Activated CD4-positive, alpha-beta T cell treated with anti-CD3 and anti-CD28 coated beads, Interleukin-2, amount 10 ng/mL, durations not matched to agents 24 days and 14 days (primary cell): ENCODE data around the gene DNAJB14. TPM values are rescaled to one million over a fixed set of nuclear protein-coding genes. Genes with fewer than 3 reads are reported as not detected.

Experiments
- DNase-seq: peaks from one replicate; pipeline ENCODE4 v3.0.0; 2022
- H3K27ac Mint-ChIP-seq: one replicate; pipeline ENCODE4 v1.8.0; 2022; ENCODE audit warnings: mild to moderate bottlenecking, mixed read lengths
- H3K27me3 Mint-ChIP-seq: one replicate; pipeline ENCODE4 v1.8.0; 2022; ENCODE audit warnings: mixed read lengths
- H3K36me3 Mint-ChIP-seq: one replicate; pipeline ENCODE4 v1.8.0; 2022; ENCODE audit warnings: low read depth, mild to moderate bottlenecking, mixed read lengths
- H3K4me1 Mint-ChIP-seq: one replicate; pipeline ENCODE4 v1.8.0; 2021; ENCODE audit warnings: mixed read lengths
- H3K4me3 Mint-ChIP-seq: one replicate; pipeline ENCODE4 v1.8.0; 2022; ENCODE audit warnings: mild to moderate bottlenecking, moderate library complexity, mixed read lengths
- H3K9me3 Mint-ChIP-seq: one replicate; pipeline ENCODE4 v1.8.0; 2021; ENCODE audit warnings: mixed read lengths
- intact Hi-C: fragments of 100-400 bp; cut with micrococcal nuclease; formaldehyde crosslinking; loops from one replicate; pipeline ENCODE4 v1.15.1; 2023
- total RNA-seq: library from RNA; stranded (reverse); gene quantifications from 2 replicates; pipeline ENCODE4 v1.2.3, GENCODE V29; 2022

Gene DNAJB14
- total RNA-seq: 49.2 and 49.8 TPM in 2 replicates

- H3K36me3 Mint-ChIP-seq: peaks cover 38% of the 10 kb centered on the region
- DNase-seq: peak; percentile 96
- peaks cover 39% of the 10 kb centered on the region for H3K4me1 Mint-ChIP-seq
- H3K9me3 Mint-ChIP-seq: no peaks in the 10 kb centered on the region
- H3K27me3 Mint-ChIP-seq: no peaks in the 10 kb centered on the region
- H3K4me3 Mint-ChIP-seq: peak within 1 kb of the TSS; percentile 99
- intact Hi-C loops: loop anchor here (1.0 to 5.0 kb wide), 5 partner anchors 131 to 1344 kb away; partner anchors contain the start of gene METAP1
- peak within 1 kb of the TSS; percentile 98 for H3K27ac Mint-ChIP-seq
These were observed at the start of gene DNAJB14 for GRCh38 chr4:99946356-99947189. Gene DNAJB14 (minus strand): TSS chr4:99946618. CDS start chr4:99946571, 47 bp downstream.

DNA sequence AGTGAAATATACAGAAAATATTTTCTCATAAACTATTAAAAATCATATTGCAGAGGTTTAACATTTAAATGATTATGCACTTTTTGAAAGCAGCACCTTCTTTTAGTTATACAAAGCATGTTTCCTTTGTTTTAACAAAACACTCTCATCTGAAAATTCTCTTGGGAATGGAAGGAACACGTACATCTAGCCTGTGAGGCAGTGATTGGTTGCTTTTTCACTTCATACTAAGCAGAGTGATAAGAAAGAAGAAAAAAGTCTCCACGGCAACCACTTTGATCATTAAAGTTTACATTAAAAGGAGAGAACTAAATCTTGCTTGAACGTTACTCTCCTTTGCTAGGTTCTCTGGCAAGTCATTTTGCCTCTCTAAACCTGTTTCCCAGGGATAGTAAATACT, 45.3 kb upstream of the DNAJB14 start:
- no peak for DNase-seq
- intact Hi-C loops: no loop called here
- H3K4me1 Mint-ChIP-seq: no peaks in the 10 kb centered on the region

DNA sequence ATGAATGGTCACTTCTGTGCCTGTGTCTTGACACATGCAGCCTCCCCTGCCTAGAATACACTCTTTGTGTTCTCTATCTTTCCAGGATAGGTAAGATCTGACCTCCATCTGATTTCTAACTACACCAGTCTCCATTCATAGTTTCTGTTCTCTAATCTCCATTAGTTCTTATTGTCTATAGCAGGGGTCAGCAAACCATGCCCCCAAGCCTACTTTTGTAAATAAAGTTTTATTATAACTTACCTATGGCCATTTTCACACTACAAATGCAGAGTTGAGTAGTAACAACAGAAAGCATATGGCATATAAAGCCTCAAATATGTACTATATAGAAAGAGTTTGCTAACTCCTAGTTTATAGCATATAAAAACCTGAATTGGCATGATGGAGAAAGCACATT, 41.3 kb upstream of the DNAJB14 start:
- no peaks in the 10 kb centered on the region for H3K4me1 Mint-ChIP-seq
- H3K27me3 Mint-ChIP-seq: peaks cover 6% of the 10 kb centered on the region
- H3K4me3 Mint-ChIP-seq: no peak overlapping the region
- H3K36me3 Mint-ChIP-seq: no peaks in the 10 kb centered on the region
- DNase-seq: no peak
- intact Hi-C loops: no loop called here
- H3K9me3 Mint-ChIP-seq: no peaks in the 10 kb centered on the region
- H3K27ac Mint-ChIP-seq: no peak overlapping the region

More for the DNA sequence above, 45.3 kb upstream of the DNAJB14 start:
- H3K27ac Mint-ChIP-seq: no peak overlapping the region
- no peak overlapping the region for H3K4me3 Mint-ChIP-seq
- H3K36me3 Mint-ChIP-seq: no peaks in the 10 kb centered on the region
- H3K27me3 Mint-ChIP-seq: peaks cover 10% of the 10 kb centered on the region
- no peaks in the 10 kb centered on the region for H3K9me3 Mint-ChIP-seq

GRCh38 chr4:99986792-99987191, 40.4 kb upstream of the DNAJB14 start:
- intact Hi-C loops: no loop called here
- no peaks in the 10 kb centered on the region for H3K36me3 Mint-ChIP-seq
- DNase-seq: no peak
- peaks cover 6% of the 10 kb centered on the region for H3K27me3 Mint-ChIP-seq
- H3K9me3 Mint-ChIP-seq: no peaks in the 10 kb centered on the region
- H3K4me3 Mint-ChIP-seq: no peak overlapping the region
- no peak overlapping the region for H3K27ac Mint-ChIP-seq
- no peaks in the 10 kb centered on the region for H3K4me1 Mint-ChIP-seq

DNA sequence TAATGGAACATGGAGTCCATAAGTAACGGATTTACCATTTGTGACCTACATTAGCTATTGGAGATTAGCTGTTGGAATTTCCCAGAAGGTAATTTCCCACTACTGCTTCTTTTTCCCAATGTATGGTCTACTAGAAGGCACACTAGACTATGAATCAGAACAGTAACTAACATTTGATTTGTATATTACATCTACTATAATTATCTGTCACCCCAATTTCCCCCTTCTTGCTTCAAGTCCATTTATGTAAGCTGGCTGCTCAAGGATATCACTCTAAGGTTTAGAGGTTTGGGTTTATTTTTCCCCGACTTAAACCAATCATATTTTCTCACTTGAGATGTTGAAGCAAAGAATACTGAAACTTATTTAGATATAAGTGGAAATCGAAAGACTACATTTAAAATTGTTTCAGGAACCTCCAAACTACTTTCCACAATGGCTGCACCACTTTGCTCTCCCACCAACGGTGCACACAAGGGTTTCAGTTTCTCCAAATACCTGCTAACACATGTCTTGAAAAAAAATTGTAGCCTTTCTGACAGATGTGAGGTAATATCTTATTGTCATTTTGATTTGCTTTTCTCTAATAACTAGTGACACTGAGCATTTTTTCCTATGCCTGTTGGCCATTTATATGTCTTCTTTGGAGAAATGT, 37.0 kb upstream of the DNAJB14 start:
- H3K27ac Mint-ChIP-seq: no peak overlapping the region
- no peak for DNase-seq
- intact Hi-C loops: no loop called here
- no peaks in the 10 kb centered on the region for H3K4me1 Mint-ChIP-seq
- H3K9me3 Mint-ChIP-seq: peaks cover 6% of the 10 kb centered on the region
- peaks cover 5% of the 10 kb centered on the region for H3K27me3 Mint-ChIP-seq
- H3K36me3 Mint-ChIP-seq: no peaks in the 10 kb centered on the region
- H3K4me3 Mint-ChIP-seq: no peak overlapping the region

DNA sequence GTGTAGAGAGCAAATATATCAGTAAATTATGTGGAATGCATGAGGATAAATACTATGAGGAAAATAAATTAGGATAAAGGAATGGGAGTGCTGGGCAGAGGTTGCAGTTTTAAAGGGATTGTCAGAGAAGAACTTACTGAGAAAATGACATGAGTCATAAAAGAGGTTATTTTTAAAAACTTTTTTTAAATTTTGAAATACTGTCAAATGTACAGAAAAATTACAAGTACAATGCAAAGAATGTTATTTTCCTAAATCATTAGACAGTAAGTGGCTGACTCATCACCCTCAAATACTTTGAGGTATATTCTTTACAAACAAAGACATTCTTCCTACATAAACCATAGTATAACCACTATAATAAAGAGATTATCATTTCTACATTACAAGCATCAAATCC, 33.5 kb upstream of the DNAJB14 start:
- peaks cover 16% of the 10 kb centered on the region for H3K27me3 Mint-ChIP-seq
- H3K9me3 Mint-ChIP-seq: peaks cover 11% of the 10 kb centered on the region
- H3K4me1 Mint-ChIP-seq: no peaks in the 10 kb centered on the region
- no peak overlapping the region for H3K27ac Mint-ChIP-seq
- H3K4me3 Mint-ChIP-seq: no peak overlapping the region
- no peak for DNase-seq
- intact Hi-C loops: no loop called here
- H3K36me3 Mint-ChIP-seq: no peaks in the 10 kb centered on the region

- Mint-ChIP-seq H3K9me3 (peaks cover 22% of the 10 kb centered on the region), H3K36me3 (no peaks in the 10 kb centered on the region), H3K27ac (no peak overlapping the region), H3K4me1 (no peaks in the 10 kb centered on the region), H3K27me3 (peaks cover 35% of the 10 kb centered on the region), H3K4me3 (no peak overlapping the region)
- intact Hi-C loops: no loop called here
- no peak for DNase-seq
These were observed 25.2 kb upstream of the DNAJB14 start for GRCh38 chr4:99971453-99972111.

- no peaks in the 10 kb centered on the region for H3K36me3 Mint-ChIP-seq
- peaks cover 5% of the 10 kb centered on the region for H3K9me3 Mint-ChIP-seq
- intact Hi-C loops: no loop called here
- no peak for DNase-seq
- no peak overlapping the region for H3K4me3 Mint-ChIP-seq
- H3K4me1 Mint-ChIP-seq: peaks cover 6% of the 10 kb centered on the region
- peaks cover 15% of the 10 kb centered on the region for H3K27me3 Mint-ChIP-seq
- H3K27ac Mint-ChIP-seq: no peak overlapping the region
These were observed 21.9 kb upstream of the DNAJB14 start for GRCh38 chr4:99968330-99968729.

GRCh38 chr4:99966692-99967091, 20.3 kb upstream of the DNAJB14 start:
- H3K36me3 Mint-ChIP-seq: no peaks in the 10 kb centered on the region
- DNase-seq: no peak
- intact Hi-C loops: no loop called here
- H3K4me3 Mint-ChIP-seq: no peak overlapping the region
- peaks cover 6% of the 10 kb centered on the region for H3K4me1 Mint-ChIP-seq
- no peaks in the 10 kb centered on the region for H3K9me3 Mint-ChIP-seq
- no peak overlapping the region for H3K27ac Mint-ChIP-seq
- H3K27me3 Mint-ChIP-seq: peaks cover 8% of the 10 kb centered on the region

- peaks cover 6% of the 10 kb centered on the region for H3K4me1 Mint-ChIP-seq
- H3K27me3 Mint-ChIP-seq: peaks cover 8% of the 10 kb centered on the region
- intact Hi-C loops: no loop called here
- DNase-seq: no peak
- H3K4me3 Mint-ChIP-seq: no peak overlapping the region
- H3K27ac Mint-ChIP-seq: no peak overlapping the region
- H3K36me3 Mint-ChIP-seq: no peaks in the 10 kb centered on the region
- no peaks in the 10 kb centered on the region for H3K9me3 Mint-ChIP-seq
These were observed 19.4 kb upstream of the DNAJB14 start for GRCh38 chr4:99965674-99966350.

DNA sequence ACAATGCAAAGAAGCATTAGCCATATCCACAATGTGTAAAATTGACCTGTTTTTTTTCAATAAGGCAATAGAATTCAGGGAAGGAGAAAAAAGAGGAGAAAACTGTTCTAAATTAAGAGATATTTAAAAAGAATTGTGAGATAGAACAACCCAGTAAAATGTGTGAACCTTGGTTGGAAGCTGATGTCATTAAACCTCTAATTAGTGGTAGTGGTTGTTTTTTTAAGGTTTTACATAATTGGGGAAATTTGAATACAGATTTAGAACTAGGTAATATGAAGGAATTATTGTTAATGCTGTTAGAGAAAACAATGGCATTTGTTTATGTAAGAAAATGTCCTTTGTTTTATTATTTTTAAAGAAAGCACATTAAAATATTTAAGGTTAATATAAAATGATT, 18.8 kb upstream of the DNAJB14 start:
- DNase-seq: no peak
- no peaks in the 10 kb centered on the region for H3K9me3 Mint-ChIP-seq
- H3K27ac Mint-ChIP-seq: no peak overlapping the region
- intact Hi-C loops: no loop called here
- H3K27me3 Mint-ChIP-seq: peaks cover 8% of the 10 kb centered on the region
- H3K4me1 Mint-ChIP-seq: peaks cover 6% of the 10 kb centered on the region
- no peaks in the 10 kb centered on the region for H3K36me3 Mint-ChIP-seq
- H3K4me3 Mint-ChIP-seq: no peak overlapping the region

GRCh38 chr4:99961711-99962110, 15.3 kb upstream of the DNAJB14 start:
- no peak for DNase-seq

GRCh38 chr4:99960648-99961047, 14.2 kb upstream of the DNAJB14 start:
- no peaks in the 10 kb centered on the region for H3K27me3 Mint-ChIP-seq
- H3K9me3 Mint-ChIP-seq: peaks cover 12% of the 10 kb centered on the region
- intact Hi-C loops: loop anchor here (5.0 kb wide), 1 partner anchor 1867 kb away; no protein-coding TSS in a partner anchor
- DNase-seq: no peak
- H3K4me3 Mint-ChIP-seq: no peak overlapping the region
- peaks cover 3% of the 10 kb centered on the region for H3K4me1 Mint-ChIP-seq
- no peak overlapping the region for H3K27ac Mint-ChIP-seq
- peaks cover 4% of the 10 kb centered on the region for H3K36me3 Mint-ChIP-seq

More at GRCh38 chr4:99961711-99962110, 15.3 kb upstream of the DNAJB14 start:
- H3K27ac Mint-ChIP-seq: no peak overlapping the region
- intact Hi-C loops: loop anchor here (5.0 kb wide), 1 partner anchor 1866 kb away; no protein-coding TSS in a partner anchor
- peaks cover 12% of the 10 kb centered on the region for H3K9me3 Mint-ChIP-seq
- peaks cover 4% of the 10 kb centered on the region for H3K36me3 Mint-ChIP-seq
- peaks cover 6% of the 10 kb centered on the region for H3K4me1 Mint-ChIP-seq
- no peak overlapping the region for H3K4me3 Mint-ChIP-seq
- no peaks in the 10 kb centered on the region for H3K27me3 Mint-ChIP-seq
